Tibial artery (tissue), 4 donors: ENCODE measurements around the gene TMEM203.

ENCODE experiments used
- DNase-seq, 2 donors: peaks; one replicate each; pipeline ENCODE4 v3.0.0-alpha.2; 2019
- H3K27ac ChIP-seq, 2 donors: fragments of 200-600 bp; sonication (generic) in 1 of 2; 1 replicate in 1 of 2; 2 replicates in 1 of 2; pipeline ENCODE4 v1.5.1; 2018 to 2019; ENCODE audit warnings: mild to moderate bottlenecking in 1 of 2
- H3K27me3 ChIP-seq, 2 donors: fragments of 200-600 bp; sonication (generic) in 1 of 2; one replicate each; pipeline versions ENCODE4 v1.5.1 to v1.6.0; 2016 to 2019
- H3K36me3 ChIP-seq, 3 donors: fragments of 200-600 bp; sonication (generic) in 2 of 3; one replicate each; pipeline ENCODE4 v1.5.1; 2016 to 2019; ENCODE audit warnings: mild to moderate bottlenecking in 2 of 3
- H3K4me1 ChIP-seq, 4 donors: fragments of 200-600 bp; sonication (generic) in 2 of 4; 1 replicate in 3 of 4; 2 replicates in 1 of 4; pipeline ENCODE4 v1.5.1; 2016 to 2019
- H3K4me3 ChIP-seq, 2 donors: fragments of 200-600 bp; sonication (generic) in 1 of 2; 1 replicate in 1 of 2; 2 replicates in 1 of 2; pipeline ENCODE4 v1.5.1; 2018 to 2019; ENCODE audit warnings: mild to moderate bottlenecking in 2 of 2
- H3K9me3 ChIP-seq, 3 donors: fragments of 200-600 bp; sonication (generic) in 1 of 3; one replicate each; pipeline ENCODE4 v1.5.1; 2016 to 2019
- intact Hi-C: fragments of 100-400 bp; cut with DNase I; formaldehyde crosslinking; loops from one replicate; pipeline ENCODE4 v1.15.0; 2023; ENCODE audit warnings: low total_unique reads
- TF ChIP-seq, protein P1 (sequence below), 2 experiments: fragments of 200-600 bp in 1 of 2; fragments of 450-650 bp in 1 of 2; IDR thresholded peaks; one replicate each; pipeline ENCODE4 v1.5.1; 2017 to 2019; ENCODE audit warnings: antibody characterized with exemption in 2 of 2, mild to moderate bottlenecking in 1 of 2, moderate library complexity in 1 of 2

TMEM203 gene

GRCh38 chr9:137251490-137252268, 46.2 kb upstream of the TMEM203 start:
- Histone ChIP-seq H3K4me3 (no peak overlapping the region), H3K27me3 (peaks cover 0 to 33% of the 10 kb centered on the region in 2 donors), H3K36me3 (peaks cover 0 to 5% (median 1%) of the 10 kb centered on the region in 3 donors), H3K27ac (no peak overlapping the region), H3K4me1 (peaks cover 0 to 22% (median 18%) of the 10 kb centered on the region in 4 donors), H3K9me3 (no peaks in the 10 kb centered on the region)
- TF ChIP-seq, protein P1, sequence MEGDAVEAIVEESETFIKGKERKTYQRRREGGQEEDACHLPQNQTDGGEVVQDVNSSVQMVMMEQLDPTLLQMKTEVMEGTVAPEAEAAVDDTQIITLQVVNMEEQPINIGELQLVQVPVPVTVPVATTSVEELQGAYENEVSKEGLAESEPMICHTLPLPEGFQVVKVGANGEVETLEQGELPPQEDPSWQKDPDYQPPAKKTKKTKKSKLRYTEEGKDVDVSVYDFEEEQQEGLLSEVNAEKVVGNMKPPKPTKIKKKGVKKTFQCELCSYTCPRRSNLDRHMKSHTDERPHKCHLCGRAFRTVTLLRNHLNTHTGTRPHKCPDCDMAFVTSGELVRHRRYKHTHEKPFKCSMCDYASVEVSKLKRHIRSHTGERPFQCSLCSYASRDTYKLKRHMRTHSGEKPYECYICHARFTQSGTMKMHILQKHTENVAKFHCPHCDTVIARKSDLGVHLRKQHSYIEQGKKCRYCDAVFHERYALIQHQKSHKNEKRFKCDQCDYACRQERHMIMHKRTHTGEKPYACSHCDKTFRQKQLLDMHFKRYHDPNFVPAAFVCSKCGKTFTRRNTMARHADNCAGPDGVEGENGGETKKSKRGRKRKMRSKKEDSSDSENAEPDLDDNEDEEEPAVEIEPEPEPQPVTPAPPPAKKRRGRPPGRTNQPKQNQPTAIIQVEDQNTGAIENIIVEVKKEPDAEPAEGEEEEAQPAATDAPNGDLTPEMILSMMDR (IDR thresholded peaks at IDR 0.05): no peak
- intact Hi-C loops: no loop called here
- no peak for DNase-seq

GRCh38 chr9:137251194-137251461, 45.7 kb upstream of the TMEM203 start, which contains the start of gene STPG3:
Gene STPG3, plus strand, starts transcription at chr9:137251286. Its CDS starts 1 bp downstream, at chr9:137251287.
- peaks cover 0 to 33% of the 10 kb centered on the region in 2 donors for H3K27me3 ChIP-seq
- no peaks in the 10 kb centered on the region for H3K9me3 ChIP-seq
- peaks cover 0 to 17% (median 13%) of the 10 kb centered on the region in 4 donors for H3K4me1 ChIP-seq
- TF ChIP-seq, protein P1 (IDR thresholded peaks at IDR 0.05): no peak
- H3K27ac ChIP-seq: no peak within 1 kb of the TSS
- H3K4me3 ChIP-seq: no peak within 1 kb of the TSS
- DNase-seq: no peak
- intact Hi-C loops: no loop called here
- H3K36me3 ChIP-seq: no peaks in the 10 kb centered on the region

- no peak for DNase-seq
- peaks cover 0 to 33% of the 10 kb centered on the region in 2 donors for H3K27me3 ChIP-seq
- H3K4me1 ChIP-seq: peaks cover 0 to 12% (median 9%) of the 10 kb centered on the region in 4 donors
- H3K27ac ChIP-seq: no peak overlapping the region
- TF ChIP-seq, protein P1 (IDR thresholded peaks at IDR 0.05): no peak
- no peaks in the 10 kb centered on the region for H3K9me3 ChIP-seq
- intact Hi-C loops: no loop called here
- no peak overlapping the region for H3K4me3 ChIP-seq
- H3K36me3 ChIP-seq: no peaks in the 10 kb centered on the region
Observed at GRCh38 chr9:137250329-137251193, 45.1 kb upstream of the TMEM203 start.

- H3K36me3 ChIP-seq: peaks cover 2 to 11% (median 11%) of the 10 kb centered on the region in 3 donors
- TF ChIP-seq, protein P1 (IDR thresholded peaks at IDR 0.05): no peak
- intact Hi-C loops: no loop called here
- H3K9me3 ChIP-seq: no peaks in the 10 kb centered on the region
- no peak for DNase-seq
- no peak overlapping the region for H3K4me3 ChIP-seq
- peaks cover 0 to 30% of the 10 kb centered on the region in 2 donors for H3K27me3 ChIP-seq
- peaks cover 0 to 10% (median 8%) of the 10 kb centered on the region in 4 donors for H3K4me1 ChIP-seq
- H3K27ac ChIP-seq: no peak overlapping the region
Observed at GRCh38 chr9:137247916-137248175, 42.4 kb upstream of the TMEM203 start.

GRCh38 chr9:137247135-137247915, 41.9 kb upstream of the TMEM203 start:
- no peak overlapping the region for H3K4me3 ChIP-seq
- H3K4me1 ChIP-seq: peaks cover 0 to 16% (median 13%) of the 10 kb centered on the region in 4 donors
- no peaks in the 10 kb centered on the region for H3K9me3 ChIP-seq
- peaks cover 0 to 25% of the 10 kb centered on the region in 2 donors for H3K27me3 ChIP-seq
- TF ChIP-seq, protein P1 (IDR thresholded peaks at IDR 0.05): no peak
- intact Hi-C loops: no loop called here
- no peak for DNase-seq
- no peak overlapping the region for H3K27ac ChIP-seq
- H3K36me3 ChIP-seq: peaks cover 7 to 17% (median 17%) of the 10 kb centered on the region in 3 donors
